HG03565 (cell line): ENCODE measurements around the gene ACTG1.

Experiments
- ATAC-seq: cut with Tn5 transposase; IDR thresholded peaks from one replicate; pipeline ENCODE4 v1.9.1; 2021; ENCODE audit warnings: mild to moderate bottlenecking, moderate library complexity; ENCODE audit not compliant: unreplicated experiment

The ACTG1 gene

DNA sequence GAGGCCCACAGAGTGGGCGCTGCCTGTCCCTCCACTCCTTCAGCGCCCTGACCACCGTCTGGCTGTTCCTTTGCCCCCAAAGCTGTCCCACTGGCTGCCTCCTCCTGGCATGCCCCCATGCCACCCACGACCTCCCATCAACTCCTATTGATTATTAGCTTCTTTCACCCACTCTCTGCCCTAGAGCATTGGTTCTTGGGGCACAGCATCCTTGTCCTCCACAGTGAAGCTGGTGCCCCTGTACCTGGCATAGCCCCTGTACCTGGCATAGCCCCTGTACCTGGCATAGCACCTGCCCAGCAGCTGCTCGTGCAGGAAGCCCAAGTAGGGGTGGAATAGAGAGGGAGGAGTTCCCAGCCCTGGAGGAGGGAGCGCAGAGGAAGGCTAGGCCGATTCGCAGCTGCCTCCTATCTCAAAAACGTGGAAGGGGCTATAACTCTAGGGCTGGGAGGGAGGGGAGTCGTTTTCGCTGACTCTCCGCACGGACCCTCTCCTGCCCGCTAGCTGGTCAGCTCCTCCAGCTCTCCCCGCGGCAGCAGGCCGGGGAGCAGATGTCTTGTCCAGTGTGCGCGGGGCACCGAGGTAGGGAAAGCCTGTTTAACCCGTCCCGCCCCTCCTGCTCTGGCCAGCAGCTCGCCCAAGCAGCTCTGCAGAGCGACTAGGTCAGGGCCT, 5.7 kb upstream of the ACTG1 start:
- no peak for ATAC-seq

DNA sequence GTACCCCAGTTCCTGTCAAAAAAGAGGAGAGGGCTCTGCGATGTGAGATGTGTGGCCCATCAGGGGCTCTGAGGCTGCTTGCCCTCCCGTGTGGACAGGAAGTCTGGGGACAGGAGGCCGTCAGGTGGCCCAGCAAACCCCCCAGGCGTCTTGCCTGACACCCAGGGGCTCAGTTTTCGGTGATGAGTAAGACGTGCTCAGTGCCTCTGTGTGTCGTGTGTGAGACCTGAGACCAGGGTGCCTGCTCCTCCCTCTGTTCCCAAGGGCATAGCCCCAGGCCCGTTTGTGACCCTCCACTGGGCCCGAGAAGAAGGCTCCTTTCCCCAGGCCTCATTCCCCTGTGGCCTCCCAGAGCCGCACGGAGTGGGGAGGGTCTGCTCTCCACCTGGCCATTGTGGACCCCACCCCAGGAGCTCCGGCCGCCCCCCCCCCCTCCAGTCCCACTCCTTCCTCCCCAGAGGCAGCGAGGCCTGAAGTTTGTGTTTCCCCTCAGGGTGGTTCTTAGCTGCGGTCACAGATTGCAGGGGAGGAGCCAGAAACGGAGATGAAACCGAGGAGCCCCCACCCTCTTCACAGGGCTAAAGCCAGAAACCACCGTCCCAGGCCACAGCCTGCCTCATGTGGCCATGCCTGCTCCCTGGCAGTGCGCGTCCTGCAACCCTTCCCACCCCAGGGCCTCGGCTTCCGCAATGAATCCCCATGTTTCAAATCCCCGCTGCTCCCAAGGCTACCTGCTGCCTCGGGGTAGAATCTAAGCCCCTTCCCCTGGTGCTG, 4.9 kb upstream of the ACTG1 start:
- ATAC-seq = no peak

DNA sequence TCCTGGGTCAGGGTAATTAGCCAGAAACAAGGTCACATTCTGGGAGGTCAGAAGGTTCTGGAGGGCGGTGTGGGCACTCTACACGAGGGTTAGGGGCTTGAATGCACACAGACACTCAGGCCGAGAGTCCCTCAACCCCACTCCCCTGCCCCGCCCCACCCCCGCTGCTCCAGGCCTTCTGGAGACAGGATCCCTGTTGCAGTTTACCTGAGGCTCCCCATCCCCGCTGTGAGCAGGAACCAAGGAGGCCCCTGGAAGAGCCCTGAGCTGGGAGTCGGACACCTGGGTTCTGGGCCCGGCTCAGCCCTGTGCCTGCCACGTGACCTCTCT, 4.4 kb upstream of the ACTG1 start:
- no peak for ATAC-seq

DNA sequence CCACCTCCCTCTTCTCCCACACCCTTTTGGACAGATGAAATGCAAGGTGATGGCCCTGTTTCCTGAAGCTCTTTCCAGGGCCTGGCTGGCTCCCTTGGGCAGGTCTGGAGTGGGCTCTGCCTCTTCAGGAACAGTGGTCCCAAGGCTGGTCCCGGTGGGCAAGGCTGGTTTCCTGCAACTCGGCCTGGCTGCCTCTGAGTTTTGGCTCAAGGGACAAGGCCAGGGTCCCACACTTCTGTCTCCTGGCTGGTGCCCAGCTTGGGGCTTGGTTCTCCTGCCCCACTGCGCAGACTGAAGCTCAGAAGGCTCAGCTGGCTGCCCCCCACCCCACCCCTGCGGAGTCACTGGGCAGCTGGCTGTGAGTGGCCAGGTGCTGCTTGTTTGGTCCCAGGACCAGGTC, 3.8 kb upstream of the ACTG1 start:
- no peak for ATAC-seq

DNA sequence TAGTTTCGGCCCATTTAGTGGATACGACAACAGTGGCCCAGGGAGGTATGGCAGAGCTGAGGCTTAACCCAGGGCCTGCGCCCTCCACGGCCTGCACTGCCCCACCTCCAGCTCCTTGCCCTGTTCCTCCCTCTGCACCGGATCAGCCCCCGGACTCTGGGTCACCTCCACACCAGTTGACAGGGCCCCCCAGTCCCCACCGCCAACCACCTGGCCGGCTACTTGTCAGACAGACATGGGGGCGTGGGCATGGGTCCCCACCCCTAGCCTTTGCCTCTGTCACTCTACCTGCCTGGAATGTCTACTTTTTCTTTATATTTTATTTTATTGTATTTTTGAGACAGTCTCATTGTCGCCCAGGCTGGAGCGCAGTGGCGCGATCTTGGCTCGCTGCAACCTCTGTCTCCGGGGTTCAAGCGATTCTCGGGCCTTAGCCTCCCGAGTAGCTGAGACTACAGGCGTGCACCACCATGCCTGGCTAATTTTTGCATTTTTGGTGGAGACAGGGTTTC, 3.0 kb upstream of the ACTG1 start:
- ATAC-seq = no peak

DNA sequence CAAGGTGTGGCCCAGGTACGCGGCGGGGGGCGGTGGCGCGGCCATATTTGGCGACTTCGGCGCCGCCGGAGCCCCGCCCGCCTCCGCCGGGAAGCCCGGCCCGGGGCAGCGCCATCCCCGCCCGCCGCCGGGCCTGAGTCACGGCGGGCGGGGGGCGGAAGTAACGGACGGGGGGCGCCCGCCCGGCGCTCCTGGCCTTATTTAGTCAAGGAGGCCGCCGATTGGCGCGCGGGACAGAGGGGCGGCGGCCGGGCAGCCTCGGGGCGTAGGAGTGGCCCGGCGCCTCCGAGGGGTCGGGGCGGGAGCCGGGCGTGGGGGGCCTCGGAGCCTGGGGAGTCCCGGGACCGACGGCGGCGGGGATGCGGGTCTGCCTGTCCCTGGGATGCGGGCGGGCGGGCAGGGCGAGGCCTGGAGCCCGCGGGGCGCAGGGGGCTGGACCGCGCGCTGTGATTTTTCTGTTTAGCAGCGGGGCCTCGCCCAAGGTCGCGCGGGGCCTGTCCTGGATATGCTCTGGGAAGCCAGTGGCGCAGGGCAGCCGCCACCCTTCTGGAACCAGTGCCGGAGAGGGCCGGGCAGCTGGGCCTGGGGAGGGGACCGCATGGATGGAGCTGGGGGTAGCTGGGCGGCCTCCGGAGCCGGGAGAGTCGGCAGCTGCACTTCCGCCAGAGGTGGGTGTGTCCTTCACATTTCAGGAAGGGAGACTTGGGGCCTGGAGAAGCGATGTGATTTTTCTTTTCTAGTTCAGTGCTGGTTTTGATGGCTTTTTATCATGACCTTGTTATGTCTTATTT, 2.3 kb upstream of the ACTG1 start:
- peak; percentile 17 for ATAC-seq

DNA sequence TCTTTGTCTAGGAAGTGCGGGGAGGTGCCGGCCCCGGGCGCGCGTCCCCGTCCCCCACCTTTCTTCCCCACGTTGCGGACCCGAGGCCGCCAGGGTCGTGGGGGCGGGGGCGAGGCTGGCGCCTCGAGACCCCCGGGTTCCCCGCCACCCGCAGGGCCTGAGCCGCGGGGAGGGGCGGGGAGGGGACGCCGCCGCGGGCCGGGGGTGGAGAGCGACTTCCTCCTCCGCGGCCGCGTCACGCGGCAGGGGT, 1.8 kb upstream of the ACTG1 start:
- ATAC-seq = no peak

DNA sequence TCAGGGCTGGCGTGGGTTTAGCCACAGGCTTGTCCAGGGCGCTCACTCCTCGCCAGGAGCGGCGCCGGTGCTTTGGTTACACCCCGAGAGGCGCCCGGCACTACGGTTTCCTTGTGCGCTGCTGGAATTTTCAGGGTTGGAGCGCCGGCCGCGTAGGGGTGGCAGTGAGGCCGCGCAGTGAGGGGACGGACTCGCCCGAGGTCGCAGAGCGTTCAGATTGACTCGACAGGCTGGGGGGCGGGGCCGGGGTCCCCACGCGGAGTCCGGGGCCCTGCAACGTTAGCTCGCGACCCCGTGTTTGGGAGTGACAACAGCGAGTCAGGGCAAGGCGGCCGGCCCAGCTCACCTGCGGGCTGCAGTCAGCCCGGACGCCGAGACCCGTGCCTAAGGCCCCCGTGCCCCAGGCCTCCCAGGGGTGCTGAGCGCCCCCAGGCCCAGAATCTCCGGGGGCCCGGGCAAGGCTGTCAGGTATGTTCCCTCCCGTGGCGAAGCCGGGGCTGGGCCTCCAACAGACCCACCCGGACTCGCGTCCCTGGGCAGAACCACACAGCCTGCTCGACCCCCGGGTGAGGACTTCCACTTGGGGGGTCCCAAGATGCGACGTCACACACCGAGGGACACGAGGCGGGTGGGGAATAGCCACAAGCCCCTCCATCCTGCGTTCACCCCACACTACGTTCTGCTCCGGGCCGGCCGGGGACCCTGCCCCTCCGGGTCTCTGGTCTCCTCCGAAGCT, 1.3 kb upstream of the ACTG1 start:
- no peak for ATAC-seq

DNA sequence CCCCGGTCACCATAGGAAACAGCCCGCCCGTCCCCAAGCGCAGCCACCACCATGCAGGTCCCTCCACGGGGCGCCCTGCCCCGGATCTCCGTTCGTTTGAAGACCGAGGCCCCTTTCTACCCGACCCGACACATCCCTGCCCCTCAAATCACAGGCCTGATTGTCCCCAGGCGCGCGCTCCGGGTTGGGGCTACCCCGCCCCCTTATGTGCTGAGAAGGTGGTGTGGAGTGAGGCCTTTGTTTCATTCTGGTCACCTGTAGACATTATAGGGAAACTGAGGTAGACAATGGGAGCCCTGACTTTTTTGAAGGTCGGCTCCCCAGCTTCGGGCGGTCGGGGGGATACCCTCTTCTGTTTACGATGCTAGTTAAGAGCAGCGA, 763 bp upstream of the ACTG1 start:
- ATAC-seq = no peak

DNA sequence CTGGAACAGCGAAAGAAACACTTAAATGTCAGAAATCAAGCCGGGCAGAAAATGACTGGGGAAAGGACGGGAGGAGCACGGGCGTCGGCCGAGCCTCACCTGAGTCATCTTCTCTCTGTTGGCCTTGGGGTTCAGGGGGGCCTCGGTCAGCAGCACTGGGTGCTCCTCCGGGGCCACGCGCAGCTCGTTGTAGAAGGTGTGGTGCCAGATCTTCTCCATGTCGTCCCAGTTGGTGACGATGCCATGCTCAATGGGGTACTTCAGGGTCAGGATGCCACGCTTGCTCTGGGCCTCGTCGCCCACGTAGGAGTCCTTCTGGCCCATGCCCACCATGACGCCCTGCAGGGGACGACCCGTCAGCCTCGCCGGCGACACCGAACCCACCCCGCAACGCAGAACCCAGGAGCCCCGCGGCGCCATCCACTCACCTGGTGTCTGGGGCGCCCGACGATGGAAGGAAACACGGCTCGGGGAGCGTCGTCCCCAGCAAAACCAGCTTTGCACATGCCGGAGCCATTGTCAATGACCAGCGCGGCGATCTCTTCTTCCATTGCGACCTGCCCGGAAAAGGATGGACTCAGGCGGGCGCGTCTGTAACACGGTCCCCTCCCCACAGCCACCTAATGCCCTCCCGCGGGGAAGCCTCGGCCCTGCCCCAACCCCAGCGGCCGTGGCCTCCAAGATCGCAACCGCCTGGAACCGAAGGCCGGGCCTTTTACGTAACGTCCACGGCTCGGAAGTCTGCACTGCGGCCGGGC, 616 bp downstream of the ACTG1 start:
- no peak for ATAC-seq

DNA sequence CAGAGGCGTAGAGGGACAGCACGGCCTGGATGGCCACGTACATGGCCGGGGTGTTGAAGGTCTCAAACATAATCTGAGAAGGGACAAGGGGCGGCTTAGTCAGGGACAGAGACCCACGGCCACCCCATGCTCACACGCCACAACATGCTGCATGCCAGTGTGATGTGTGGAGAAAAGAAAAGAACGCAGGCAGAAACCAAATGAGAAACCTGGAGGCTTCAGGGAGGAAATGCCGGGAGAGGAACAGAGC, 1.1 kb downstream of the ACTG1 start:
- ATAC-seq = no peak

DNA sequence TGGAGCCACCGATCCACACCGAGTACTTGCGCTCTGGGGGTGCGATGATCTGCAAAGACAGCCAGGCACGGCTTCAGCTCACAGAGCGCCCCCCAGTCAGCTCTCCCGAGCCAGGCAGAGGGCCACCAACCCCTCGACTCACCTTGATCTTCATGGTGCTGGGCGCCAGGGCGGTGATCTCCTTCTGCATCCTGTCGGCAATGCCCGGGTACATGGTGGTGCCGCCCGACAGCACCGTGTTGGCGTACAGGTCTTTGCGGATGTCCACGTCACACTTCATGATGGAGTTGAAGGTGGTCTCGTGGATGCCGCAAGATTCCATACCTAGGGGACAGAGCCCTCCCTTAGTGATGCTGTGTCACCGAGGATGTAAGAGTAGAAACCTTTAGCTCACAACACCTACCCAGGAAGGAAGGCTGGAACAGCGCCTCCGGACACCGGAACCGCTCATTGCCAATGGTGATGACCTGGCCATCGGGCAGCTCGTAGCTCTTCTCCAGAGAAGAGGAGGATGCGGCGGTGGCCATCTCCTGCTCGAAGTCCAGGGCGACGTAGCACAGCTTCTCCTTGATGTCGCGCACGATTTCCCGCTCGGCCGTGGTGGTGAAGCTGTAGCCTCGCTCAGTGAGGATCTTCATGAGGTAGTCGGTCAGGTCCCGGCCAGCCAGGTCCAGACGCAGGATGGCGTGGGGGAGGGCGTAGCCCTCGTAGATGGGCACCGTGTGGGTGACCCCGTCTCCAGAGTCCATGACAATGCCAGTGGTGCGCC, 1.6 kb downstream of the ACTG1 start:
- ATAC-seq = no peak

DNA sequence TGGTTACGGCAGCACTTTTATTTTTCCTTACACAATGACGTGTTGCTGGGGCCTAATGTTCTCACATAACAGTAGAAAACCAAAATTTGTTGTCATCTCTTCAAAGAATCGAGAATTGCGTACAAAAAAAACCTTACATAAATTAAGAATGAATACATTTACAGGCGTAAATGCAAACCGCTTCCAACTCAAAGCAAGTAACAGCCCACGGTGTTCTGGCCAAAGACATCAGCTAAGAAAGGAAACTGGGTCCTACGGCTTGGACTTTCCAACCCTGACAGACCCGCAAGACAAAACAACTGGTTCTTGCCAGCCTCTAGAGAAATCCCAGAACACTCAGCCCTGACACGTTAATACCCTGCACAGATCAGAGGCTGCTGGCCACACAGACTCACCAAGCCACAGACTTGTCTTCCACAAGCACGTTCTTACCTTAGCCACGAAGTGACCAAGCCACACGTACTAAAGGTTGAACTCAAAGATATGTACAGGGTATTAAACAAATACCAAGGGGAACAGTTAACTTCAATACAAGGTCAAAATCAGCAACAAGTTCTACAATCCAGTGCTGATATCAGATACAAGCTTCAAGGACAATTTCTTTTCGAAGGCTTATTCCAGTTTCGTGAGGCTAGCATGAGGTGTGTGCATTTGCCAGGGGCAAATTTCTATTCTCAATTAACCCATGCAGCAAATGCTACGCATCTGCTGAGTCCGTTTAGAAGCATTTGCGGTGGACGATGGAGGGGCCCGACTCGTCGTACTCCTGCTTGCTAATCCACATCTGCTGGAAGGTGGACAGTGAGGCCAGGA, 2.4 kb downstream of the ACTG1 start:
- ATAC-seq = no peak

DNA sequence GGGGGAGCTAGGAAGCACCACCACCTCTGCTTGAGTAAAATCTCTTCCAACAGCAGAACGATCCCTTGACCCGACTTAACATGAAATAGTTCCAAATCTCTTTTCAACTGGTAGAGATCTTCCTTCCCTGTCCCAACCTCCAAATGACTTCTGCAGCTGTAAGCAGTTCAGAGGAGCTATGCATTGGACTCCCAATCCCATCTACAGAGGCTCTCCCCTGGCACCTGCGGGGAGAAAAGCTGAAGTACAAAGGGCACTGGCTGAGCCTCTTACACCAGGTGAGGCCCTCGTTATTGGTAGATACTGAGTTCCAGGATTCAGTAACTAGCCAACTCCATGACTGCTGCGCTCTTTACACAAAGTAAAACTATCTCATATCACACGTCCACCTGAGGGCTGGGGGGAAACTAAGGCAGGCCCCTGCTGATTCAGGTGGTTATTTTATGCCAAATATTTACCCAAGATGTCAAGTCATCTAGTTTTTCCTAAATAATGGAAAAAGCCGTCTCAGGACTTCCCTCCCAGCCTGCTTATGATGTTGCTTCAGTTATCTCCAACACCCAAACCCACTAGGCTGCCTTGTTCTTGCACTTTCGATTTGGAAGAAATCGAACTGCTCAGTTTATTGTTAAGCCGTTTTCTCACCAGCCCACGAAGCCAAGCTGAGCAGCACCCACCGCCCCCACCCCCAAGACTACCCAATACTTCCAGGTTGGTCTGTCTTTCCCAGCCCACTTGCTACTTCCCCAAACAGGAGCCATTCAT, 3.2 kb downstream of the ACTG1 start:
- ATAC-seq = no peak

DNA sequence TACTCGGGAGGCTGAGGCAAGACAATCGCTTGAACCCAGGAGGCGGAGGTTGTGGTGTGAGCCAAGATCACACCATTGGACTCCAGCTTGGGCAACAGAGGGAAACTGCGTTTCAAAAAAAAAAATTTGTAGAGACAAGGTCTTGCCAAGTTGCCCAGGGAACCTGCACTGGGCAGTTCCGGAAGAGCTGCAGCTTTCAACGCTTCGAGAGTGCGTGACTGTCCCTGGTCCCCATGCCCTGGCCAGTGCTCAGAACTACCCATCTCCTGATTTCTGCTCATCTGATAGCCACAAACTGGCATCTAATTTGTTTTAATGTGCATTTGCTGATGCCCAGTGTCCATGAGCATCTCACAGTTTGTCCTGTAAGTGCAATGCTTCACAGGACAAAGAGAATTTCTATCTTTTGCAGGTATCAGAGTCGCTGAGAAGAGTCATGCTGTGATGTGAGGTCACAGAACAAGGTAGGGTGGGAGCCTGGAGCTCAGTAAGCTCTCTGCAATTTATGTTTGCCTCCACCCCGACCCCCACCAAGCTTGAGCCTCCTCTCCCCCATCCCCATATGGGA, 3.9 kb downstream of the ACTG1 start:
- ATAC-seq = no peak

DNA sequence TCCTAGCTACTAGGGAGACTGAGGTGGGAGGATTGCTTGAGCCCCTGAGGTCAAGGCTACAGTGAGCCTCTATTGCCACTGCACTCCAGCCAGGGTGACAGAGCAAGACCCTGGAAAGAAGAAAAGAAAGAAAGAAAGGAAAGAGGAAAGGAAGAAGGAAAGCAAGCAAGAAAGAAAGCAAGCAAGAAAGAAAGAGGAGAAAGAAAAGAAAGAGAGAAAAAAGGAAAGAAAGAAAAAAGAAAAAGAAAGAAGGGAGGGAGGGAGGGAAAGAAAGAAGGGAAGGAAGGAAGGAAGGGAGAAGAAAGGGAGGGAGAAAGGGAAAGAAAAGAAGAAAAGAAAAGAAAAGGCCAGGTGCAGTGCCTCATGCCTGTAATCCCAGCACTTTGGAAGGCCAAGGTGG, 9.0 kb downstream of the ACTG1 start:
- no peak for ATAC-seq

DNA sequence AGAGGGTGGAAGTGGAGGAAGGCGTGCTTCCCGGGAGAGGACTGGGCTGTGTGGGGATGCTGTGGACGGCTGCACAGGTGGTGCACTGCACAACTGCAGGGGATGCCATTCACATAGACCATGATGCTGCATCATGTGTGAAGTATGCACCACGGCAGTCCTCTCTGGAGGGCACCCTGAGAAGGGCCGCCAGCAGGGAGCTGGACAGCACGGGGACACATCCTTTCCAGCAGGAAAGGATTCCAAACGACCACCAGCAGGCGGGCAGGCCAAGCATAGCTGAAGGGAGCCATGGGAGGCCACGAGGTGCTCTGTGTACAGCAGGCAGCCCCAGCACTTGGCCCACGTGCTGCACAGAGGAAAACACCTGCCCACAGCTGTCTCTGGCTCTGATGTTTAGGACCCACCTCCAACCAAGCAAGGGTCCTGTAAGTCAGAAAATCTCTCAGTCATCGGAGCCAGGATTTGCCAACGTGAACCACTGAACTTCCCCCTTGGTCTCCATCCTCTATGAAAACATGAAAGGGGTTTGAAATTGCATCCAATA, 10.1 kb downstream of the ACTG1 start:
- no peak for ATAC-seq

DNA sequence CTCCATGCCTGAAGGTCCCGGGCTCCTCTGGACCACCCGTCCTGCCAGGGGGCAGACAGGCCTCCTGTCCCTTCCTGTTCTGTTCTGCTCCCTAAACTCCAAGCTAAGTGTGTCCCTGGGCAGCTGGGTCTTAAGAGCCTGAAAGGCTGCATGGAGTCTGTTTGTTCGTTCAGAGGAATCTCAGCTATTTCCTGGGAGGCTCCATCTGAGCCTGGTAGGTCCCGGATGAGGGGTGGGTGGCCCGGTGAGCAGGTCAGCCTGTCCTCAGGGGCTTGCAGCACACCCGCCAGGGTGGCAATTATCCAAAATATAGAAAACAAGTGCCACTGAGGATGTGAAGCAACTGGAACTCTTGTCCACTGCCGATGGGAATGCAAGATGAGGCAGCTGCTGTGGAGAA, 12.6 kb downstream of the ACTG1 start:
- no peak for ATAC-seq
